GM21619 (cell line): Measurements from ENCODE around the gene ZSCAN31.

Experiments
- ATAC-seq: cut with Tn5 transposase; IDR thresholded peaks from one replicate; pipeline ENCODE4 v1.9.1; 2021; ENCODE audit not compliant: unreplicated experiment

Gene ZSCAN31

DNA sequence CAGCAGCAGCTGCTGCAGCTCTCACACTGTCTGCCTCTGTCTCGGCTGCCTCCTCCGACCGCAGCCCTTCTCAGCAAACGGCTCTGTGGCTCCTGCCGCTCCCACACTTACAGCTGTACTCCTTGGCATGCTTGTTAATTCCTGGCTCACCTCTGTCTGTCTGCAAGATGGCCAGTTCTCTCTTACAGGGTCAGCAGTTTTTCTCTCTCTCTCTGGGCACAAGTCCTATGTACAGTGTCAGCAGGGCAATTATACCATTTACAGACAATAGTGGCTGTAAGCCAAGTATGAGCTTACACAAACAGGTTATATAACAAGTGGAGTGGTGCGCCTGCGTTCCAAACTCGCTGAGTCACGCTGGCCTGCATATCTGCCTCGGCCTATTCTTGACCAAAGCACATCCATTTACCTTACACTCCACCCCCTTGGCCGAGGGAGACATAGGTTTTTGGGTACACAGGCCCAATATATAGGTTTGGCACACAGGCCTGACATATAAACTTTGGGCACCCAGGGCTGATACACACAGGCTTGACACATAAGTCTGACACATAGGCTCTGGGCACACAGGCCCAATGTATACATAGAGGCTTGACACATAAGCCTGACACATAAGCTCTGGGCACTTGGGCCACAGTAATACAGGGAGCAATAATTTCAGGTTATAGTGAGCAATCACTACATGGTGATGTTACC lies 18.2 kb upstream of the ZSCAN31 start:
- ATAC-seq, result no peak

DNA sequence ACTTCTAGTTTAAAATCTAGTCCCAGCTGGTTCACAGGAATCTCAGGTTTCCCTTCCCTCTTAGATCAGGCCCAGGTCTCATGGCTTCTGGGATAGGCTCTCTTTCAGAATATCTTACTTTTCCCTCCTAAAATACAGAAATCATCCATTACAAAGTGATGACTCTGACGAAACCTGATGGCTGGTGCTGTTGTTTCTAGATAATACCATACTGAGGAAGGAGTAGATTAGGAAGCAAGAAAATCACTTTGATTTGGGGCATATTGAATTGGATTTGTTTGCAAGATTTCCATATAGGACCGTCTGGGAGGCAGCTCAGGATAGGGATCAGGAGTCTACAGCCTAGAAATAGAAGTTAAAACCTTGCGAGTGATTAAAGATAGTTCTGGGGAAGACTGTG lies 17.4 kb upstream of the ZSCAN31 start:
- ATAC-seq, result no peak

GRCh38 chr6:28351493-28351925 lies 15.6 kb upstream of the ZSCAN31 start:
- no peak for ATAC-seq

DNA sequence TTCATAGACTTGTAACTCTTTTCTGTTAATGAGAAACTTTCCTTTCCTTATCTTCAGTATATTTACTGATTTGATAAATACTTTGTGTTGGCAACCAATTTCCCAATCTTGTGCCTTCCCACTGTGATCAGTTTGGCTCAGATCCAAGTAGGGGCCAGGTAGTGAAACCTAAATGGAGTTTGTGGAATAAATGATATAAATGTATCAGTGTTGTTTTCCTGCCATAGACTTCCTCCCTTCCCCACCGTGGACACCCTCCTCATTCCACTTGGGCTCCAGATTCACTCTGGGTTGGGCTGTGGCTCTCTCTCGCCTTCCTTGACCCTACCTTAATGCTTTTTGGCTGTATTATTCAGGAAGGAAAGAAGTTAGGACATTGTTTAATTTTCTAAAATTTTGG lies 15.1 kb upstream of the ZSCAN31 start:
- no peak for ATAC-seq

DNA sequence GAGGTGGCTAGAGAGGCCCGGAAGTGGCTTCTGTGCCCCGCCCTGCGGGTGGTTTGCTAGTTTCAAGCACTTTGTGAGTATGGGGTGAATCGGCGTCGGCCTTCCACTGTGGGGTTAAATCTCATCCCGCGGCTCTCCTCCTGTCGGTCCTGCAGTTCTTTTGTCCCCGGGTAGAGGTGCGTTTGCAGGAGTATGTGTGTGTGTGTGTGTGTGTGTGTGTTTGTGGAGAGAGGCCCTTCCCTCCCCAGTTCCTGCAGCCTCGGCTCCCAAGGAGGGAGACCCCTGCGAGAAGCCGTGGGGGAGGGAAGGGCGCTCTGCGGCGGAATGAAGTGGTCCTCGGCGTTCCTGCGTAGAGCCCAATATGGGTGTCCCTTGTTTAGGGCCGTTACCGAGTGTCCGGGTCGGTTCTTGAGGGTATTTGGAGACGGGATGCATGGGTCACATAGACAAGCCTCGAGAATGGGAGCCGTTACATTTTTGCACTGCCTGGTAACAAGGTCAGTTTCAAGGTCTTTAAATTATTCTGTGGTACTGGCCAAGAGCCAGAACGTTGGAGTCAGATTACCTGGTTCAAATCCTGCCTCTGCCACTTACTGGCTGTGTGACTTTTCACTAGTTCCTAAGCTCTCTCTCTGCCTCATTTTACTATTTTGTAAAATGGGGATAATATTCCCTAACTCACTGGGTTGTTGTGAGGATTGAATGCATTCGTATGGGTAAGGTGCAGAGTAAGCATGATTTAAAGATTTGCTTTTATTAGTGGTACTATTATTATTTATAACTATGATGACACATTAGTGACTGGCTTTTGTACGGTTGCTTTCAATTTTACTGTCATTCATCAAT lies 14.2 kb upstream of the ZSCAN31 start, which contains the start of gene ZKSCAN3:
ZKSCAN3 (plus strand) TSS at position 56 of the 846 bp plus-strand sequence. CDS start 9,640 bp downstream, outside the sequence.
- peak; percentile 97 for ATAC-seq

- no peak for ATAC-seq
Observed at GRCh38 chr6:28349344-28349891, 13.5 kb upstream of the ZSCAN31 start.

- ATAC-seq, result no peak
Observed at GRCh38 chr6:28347119-28347518, 11.2 kb upstream of the ZSCAN31 start.

GRCh38 chr6:28345201-28345600 lies 9.3 kb upstream of the ZSCAN31 start:
- ATAC-seq, result no peak

DNA sequence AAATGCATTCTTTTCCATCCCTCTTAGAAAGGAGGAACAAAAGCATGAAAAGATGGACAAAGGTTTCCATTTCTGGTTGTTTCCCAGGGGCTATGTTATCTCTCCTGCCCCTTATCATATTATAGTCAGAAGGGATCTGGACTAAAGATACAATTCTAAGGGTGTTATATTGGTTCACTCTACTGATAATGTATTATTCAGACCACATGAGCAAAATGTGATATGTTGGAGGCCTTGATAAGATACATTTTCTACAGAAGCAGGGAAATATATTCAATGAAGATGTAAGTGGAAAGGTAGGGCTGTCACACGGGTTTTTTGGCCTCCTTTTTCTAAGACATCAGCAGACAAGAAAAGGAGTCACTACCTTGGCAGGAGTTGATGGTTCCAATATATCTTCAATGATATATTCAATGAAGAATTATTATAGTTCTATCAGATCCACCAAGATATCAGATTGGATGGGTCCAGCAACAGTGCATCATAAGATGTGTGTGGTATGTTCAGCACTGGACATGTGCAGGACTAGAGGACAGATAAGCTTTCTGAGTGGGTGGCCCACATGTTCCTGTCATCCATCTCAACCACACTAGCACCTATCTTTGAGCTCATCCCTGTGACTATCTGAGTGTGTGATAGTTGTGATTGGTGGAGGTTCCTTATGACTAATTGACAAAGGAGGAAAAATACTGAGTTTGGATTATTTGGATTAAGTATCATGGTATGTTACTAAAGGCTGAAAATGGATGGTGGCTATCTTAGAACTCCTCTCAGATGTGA lies 8.1 kb upstream of the ZSCAN31 start:
- ATAC-seq, result no peak

- no peak for ATAC-seq
Observed at GRCh38 chr6:28340310-28341095, 4.6 kb upstream of the ZSCAN31 start.

DNA sequence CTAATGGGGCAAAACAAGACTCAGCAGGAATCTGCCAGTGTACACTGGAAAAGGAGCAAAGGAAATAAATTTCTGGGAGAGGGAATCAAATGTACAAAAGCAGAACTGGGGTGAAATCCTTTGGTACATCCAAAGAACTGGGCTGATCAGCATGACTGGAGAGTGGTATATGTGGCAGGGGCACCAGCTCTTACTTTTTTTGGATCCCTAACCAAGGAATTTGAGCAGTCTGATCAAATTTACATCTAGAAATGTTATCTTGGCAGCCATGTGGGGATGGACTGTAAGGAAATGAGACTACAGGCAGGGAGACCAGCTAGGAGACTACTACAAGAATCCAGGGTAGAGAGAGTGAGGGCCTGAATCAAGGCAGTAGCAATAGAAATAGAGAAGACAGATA lies 1.2 kb upstream of the ZSCAN31 start:
- ATAC-seq, result no peak

- ATAC-seq, result peak; percentile 33
Observed at GRCh38 chr6:28336284-28337120, 554 bp upstream of the ZSCAN31 start.

GRCh38 chr6:28335040-28335563 lies 846 bp downstream of the ZSCAN31 start:
- ATAC-seq, result no peak

- no peak for ATAC-seq
Observed at GRCh38 chr6:28334286-28335039, 1.5 kb downstream of the ZSCAN31 start.

- ATAC-seq, result no peak
Observed at GRCh38 chr6:28333599-28334018, 2.3 kb downstream of the ZSCAN31 start.

- no peak for ATAC-seq
Observed at GRCh38 chr6:28333047-28333446, 2.9 kb downstream of the ZSCAN31 start.

DNA sequence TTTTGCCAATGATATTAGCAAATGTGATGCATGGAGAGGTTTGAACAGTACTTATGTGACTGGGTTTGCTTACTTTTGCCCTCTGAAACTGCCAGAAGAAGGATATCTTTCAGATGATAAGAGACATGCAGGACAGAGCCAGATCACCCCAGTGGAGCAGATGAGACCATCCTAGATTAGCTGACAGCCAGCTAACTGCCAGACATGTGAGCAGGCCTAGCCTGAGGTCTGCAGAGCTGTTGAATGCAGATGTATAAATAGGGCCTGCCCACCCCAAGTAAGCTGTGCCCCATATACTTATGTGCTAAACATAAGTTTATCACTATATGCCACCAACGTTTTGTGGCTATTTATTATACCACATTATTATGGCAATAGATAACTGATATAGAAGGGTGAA lies 5.9 kb downstream of the ZSCAN31 start:
- ATAC-seq, result no peak

DNA sequence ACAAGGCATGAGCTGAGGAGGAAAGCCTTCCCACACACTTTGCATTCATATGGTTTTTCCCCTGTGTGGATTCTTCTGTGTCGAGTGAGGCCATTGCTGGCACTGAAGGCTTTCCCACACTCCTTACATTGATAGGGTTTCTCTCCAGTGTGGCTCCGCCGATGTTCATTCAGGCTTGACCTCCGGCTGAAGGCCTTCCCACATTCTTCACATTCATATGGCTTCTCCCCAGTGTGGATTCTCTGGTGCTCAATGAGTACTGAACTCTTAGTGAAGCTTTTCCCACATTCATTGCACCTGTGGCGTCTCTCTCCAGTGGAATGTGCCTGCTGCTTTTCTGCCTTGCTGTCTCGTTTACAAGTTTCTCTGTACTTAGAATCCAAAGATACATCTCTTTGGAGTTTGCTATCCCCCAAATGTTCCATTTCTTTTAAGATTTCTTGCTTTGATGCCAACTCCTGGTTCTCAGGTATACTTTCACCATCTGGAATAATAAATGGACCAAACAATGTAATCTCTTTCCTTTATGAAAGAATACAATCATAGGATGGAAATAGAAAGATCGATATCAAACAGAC lies 9.5 kb downstream of the ZSCAN31 start:
- ATAC-seq, result no peak
